B cell (primary cell): ENCODE measurements around the gene QTRT2.

ENCODE experiments used
- EZH2 ChIP-seq: IDR thresholded peaks from 2 replicates; pipeline ENCODE4 v1.6.1; 2012; ENCODE audit warnings: borderline replicate concordance, low read depth, mild to moderate bottlenecking, moderate library complexity, low read length; ENCODE audit not compliant: insufficient read depth, poor library complexity, severe bottlenecking
- TF ChIP-seq, protein P1 (sequence below): fragments of 200-600 bp; IDR thresholded peaks from one replicate; pipeline ENCODE4 v1.8.0; 2022; ENCODE audit warnings: antibody characterized with exemption, mild to moderate bottlenecking

DNA sequence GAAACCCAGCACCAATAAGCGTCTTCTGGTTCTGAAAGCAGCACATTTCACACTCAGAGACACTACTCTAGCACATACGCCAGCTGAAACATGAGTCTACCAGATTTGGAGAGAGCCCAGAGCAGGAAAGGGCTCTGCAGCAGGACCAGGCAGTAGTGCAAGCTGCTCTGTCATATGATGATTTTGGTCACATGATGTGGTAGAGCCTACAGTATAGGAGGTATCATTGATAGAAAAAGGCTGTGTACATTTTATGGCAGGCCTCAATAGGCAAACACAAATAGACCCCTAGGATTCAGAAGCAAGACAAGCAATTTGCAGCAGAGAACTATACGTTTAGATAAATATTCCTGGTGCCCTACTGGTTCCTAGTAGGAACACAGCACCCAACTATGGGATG lies 58.2 kb downstream of the QTRT2 start:
- TF ChIP-seq, protein P1, sequence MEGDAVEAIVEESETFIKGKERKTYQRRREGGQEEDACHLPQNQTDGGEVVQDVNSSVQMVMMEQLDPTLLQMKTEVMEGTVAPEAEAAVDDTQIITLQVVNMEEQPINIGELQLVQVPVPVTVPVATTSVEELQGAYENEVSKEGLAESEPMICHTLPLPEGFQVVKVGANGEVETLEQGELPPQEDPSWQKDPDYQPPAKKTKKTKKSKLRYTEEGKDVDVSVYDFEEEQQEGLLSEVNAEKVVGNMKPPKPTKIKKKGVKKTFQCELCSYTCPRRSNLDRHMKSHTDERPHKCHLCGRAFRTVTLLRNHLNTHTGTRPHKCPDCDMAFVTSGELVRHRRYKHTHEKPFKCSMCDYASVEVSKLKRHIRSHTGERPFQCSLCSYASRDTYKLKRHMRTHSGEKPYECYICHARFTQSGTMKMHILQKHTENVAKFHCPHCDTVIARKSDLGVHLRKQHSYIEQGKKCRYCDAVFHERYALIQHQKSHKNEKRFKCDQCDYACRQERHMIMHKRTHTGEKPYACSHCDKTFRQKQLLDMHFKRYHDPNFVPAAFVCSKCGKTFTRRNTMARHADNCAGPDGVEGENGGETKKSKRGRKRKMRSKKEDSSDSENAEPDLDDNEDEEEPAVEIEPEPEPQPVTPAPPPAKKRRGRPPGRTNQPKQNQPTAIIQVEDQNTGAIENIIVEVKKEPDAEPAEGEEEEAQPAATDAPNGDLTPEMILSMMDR, result no peak
- TF ChIP-seq EZH2, result no peak
